ENCODE data around the gene SPEG. TPM values are rescaled to one million over a fixed set of nuclear protein-coding genes. Genes with fewer than 3 reads are reported as not detected.

The SPEG gene
- total RNA-seq, 2 donors from 2014 or later, result 30.7 to 53.4 TPM

GRCh38 chr2:219494952-219495530 lies 60.4 kb downstream of the SPEG start:
- H3K9me3 ChIP-seq, result no peaks in the 10 kb centered on the region
- WGBS, result 23% methylated on average over 10 of the region's 10 CpGs
- H3K27me3 ChIP-seq (replicated peaks; ENCODE audit: insufficient read depth), result no peaks in the 10 kb centered on the region
- H3K27ac ChIP-seq, result no peak overlapping the region
- no peak for TF ChIP-seq CTCF (IDR thresholded peaks at IDR 0.05)
- no peak for TF ChIP-seq POLR2AphosphoS5 (IDR thresholded peaks at IDR 0.05)
- TF ChIP-seq POLR2A (IDR thresholded peaks at IDR 0.05), result no peak
- intact Hi-C loops (cut with DNase I), result loop anchor here (5.0 kb wide), 1 partner anchor 33 kb away; no protein-coding TSS in a partner anchor
- DNase-seq (ENCODE audit: low spot score), result no peak
- no peak overlapping the region for H3K4me3 ChIP-seq
- H3K4me1 ChIP-seq (replicated peaks), result peaks cover 10% of the 10 kb centered on the region
- H3K36me3 ChIP-seq, result no peaks in the 10 kb centered on the region

- peaks cover 12% of the 10 kb centered on the region for H3K4me1 ChIP-seq (replicated peaks)
- intact Hi-C loops (cut with DNase I), result loop anchor here (5.0 kb wide), 1 partner anchor 33 kb away; no protein-coding TSS in a partner anchor
- DNase-seq (ENCODE audit: low spot score), result no peak
- no peak overlapping the region for H3K27ac ChIP-seq
- peak in 3 of 4 experiments; percentile 43 to 51 (median 44) for TF ChIP-seq CTCF (IDR thresholded peaks at IDR 0.05)
- no peak for TF ChIP-seq POLR2AphosphoS5 (IDR thresholded peaks at IDR 0.05)
- H3K4me3 ChIP-seq, result no peak overlapping the region
- H3K9me3 ChIP-seq, result no peaks in the 10 kb centered on the region
- H3K27me3 ChIP-seq (replicated peaks; ENCODE audit: insufficient read depth), result no peaks in the 10 kb centered on the region
- 29% methylated on average over 14 of the region's 14 CpGs for WGBS
- H3K36me3 ChIP-seq, result no peaks in the 10 kb centered on the region
These were observed 61.0 kb downstream of the SPEG start for GRCh38 chr2:219495531-219496122.

GRCh38 chr2:219496247-219496824 lies 61.7 kb downstream of the SPEG start:
- no peaks in the 10 kb centered on the region for H3K36me3 ChIP-seq
- H3K27ac ChIP-seq, result no peak overlapping the region
- H3K9me3 ChIP-seq, result no peaks in the 10 kb centered on the region
- TF ChIP-seq POLR2AphosphoS5 (IDR thresholded peaks at IDR 0.05), result no peak
- no peak for TF ChIP-seq CTCF (IDR thresholded peaks at IDR 0.05)
- TF ChIP-seq POLR2A (IDR thresholded peaks at IDR 0.05), result no peak
- WGBS, result 47% methylated on average over 19 of the region's 20 CpGs
- DNase-seq (ENCODE audit: low spot score), result no peak
- intact Hi-C loops (cut with DNase I), result loop anchor here (5.0 kb wide), 1 partner anchor 34 kb away; no protein-coding TSS in a partner anchor
- peaks cover 12% of the 10 kb centered on the region for H3K4me1 ChIP-seq (replicated peaks)
- no peaks in the 10 kb centered on the region for H3K27me3 ChIP-seq (replicated peaks; ENCODE audit: insufficient read depth)
- no peak overlapping the region for H3K4me3 ChIP-seq

GRCh38 chr2:219496825-219497494 lies 62.3 kb downstream of the SPEG start:
- peaks cover 12% of the 10 kb centered on the region for H3K4me1 ChIP-seq (replicated peaks)
- no peaks in the 10 kb centered on the region for H3K27me3 ChIP-seq (replicated peaks; ENCODE audit: insufficient read depth)
- H3K9me3 ChIP-seq, result no peaks in the 10 kb centered on the region
- peak overlapping the region in 1 of 2 donors; percentile 73 for H3K4me3 ChIP-seq
- no peaks in the 10 kb centered on the region for H3K36me3 ChIP-seq
- no peak for TF ChIP-seq POLR2AphosphoS5 (IDR thresholded peaks at IDR 0.05)
- no peak for TF ChIP-seq CTCF (IDR thresholded peaks at IDR 0.05)
- TF ChIP-seq POLR2A (IDR thresholded peaks at IDR 0.05), result no peak
- H3K27ac ChIP-seq, result peak overlapping the region; percentile 90 to 95
- intact Hi-C loops (cut with DNase I), result loop anchor here (5.0 kb wide), 1 partner anchor 35 kb away; no protein-coding TSS in a partner anchor
- 25% methylated on average over 48 of the region's 61 CpGs for WGBS
- DNase-seq (ENCODE audit: low spot score), result no peak

Measured in prostate gland (tissue), 2 donors.